A673 (cell line): ENCODE data around the gene GREB1L.

Experiments used
- EZH2 ChIP-seq: fragments of 200-600 bp; sonication (generic); IDR thresholded peaks from 2 replicates; pipeline ENCODE4 v1.6.1; 2017; ENCODE audit warnings: borderline replicate concordance, low read depth, mild to moderate bottlenecking, mixed read lengths, antibody characterized with exemption, low read length; ENCODE audit not compliant: poor library complexity, severe bottlenecking
- TF ChIP-seq, protein P1 (sequence below): fragments of 300-800, 200-600 bp; sonication (generic); conservative IDR thresholded peaks from 2 replicates; pipeline ENCODE4 v1.5.1; 2017; ENCODE audit warnings: low read depth, mild to moderate bottlenecking, antibody characterized with exemption, low read length, moderate library complexity, mixed read lengths

DNA sequence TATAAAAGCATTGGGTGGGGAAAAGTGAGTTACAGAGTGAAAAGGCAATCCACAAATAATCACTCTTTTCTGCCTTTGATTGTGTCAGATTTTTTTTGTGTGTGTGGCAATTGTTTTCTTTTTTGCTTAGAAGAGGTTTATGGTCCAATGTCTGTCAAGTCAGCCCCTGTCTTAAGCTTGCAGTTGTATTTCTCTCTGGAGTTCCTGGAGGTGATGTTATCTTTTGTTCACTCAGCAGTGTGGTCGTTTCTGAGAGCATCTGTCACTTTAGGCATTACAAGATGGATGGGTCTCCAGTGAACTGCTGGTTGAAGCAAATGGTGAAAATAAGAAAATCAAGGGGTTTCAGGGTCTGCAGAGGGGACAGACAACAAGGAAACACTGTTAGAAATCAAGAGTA lies 121.3 kb downstream of the GREB1L start:
- TF ChIP-seq, protein P1, sequence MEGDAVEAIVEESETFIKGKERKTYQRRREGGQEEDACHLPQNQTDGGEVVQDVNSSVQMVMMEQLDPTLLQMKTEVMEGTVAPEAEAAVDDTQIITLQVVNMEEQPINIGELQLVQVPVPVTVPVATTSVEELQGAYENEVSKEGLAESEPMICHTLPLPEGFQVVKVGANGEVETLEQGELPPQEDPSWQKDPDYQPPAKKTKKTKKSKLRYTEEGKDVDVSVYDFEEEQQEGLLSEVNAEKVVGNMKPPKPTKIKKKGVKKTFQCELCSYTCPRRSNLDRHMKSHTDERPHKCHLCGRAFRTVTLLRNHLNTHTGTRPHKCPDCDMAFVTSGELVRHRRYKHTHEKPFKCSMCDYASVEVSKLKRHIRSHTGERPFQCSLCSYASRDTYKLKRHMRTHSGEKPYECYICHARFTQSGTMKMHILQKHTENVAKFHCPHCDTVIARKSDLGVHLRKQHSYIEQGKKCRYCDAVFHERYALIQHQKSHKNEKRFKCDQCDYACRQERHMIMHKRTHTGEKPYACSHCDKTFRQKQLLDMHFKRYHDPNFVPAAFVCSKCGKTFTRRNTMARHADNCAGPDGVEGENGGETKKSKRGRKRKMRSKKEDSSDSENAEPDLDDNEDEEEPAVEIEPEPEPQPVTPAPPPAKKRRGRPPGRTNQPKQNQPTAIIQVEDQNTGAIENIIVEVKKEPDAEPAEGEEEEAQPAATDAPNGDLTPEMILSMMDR, result no peak
- TF ChIP-seq EZH2, result no peak
